ENCODE data around the gene PRADC1. TPM values are rescaled to one million over a fixed set of nuclear protein-coding genes. Genes with fewer than 3 reads are reported as not detected.

Gene PRADC1
- total RNA-seq, 1 experiment from 2014 or later = 12.9 TPM

DNA sequence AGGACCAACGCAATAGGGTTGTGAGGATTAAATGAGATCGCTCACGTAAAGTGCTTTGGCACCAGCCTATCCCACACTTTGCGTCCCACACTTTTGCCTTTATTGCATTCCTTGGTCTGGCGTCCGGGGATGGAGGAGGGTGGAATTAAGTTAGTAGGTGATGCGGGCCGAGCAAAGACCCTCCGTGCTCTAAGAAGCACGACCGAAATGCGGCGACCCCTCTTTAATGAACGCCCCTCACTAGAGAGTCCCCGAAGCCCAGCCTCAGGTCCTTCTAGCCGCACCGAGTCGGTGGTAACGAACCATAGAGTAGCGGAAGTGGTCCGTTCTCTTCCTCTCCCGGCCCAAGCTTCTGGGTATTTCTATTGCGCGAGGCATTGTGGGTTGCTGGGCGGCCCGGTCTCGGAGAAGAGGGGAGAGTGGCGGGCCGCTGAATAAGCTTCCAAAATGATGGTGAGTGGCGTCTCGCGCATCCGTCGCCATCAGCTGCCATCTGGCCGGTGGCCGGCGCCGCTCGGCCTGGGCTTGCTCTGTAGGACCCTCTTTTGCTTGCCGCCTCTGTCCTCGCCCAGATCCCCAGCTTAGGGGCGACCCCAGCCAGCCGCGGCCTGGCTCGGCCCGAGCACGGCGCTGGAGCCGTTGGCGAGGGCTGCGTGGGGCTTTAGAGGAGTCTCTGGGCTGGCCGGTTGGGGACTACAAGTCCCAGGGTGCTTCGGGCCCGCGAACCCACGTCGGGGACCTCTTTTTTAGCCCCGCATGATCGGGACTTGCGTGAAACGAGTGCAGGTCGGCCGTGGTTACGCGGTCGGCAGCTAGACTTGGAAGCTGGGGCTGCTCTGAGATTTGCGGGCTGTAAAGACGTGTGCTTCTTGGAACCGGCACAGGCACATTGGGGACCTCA lies 1.1 kb upstream of the PRADC1 start, which contains the start of gene CCT7 (continued):
- TF ChIP-seq, protein P1, sequence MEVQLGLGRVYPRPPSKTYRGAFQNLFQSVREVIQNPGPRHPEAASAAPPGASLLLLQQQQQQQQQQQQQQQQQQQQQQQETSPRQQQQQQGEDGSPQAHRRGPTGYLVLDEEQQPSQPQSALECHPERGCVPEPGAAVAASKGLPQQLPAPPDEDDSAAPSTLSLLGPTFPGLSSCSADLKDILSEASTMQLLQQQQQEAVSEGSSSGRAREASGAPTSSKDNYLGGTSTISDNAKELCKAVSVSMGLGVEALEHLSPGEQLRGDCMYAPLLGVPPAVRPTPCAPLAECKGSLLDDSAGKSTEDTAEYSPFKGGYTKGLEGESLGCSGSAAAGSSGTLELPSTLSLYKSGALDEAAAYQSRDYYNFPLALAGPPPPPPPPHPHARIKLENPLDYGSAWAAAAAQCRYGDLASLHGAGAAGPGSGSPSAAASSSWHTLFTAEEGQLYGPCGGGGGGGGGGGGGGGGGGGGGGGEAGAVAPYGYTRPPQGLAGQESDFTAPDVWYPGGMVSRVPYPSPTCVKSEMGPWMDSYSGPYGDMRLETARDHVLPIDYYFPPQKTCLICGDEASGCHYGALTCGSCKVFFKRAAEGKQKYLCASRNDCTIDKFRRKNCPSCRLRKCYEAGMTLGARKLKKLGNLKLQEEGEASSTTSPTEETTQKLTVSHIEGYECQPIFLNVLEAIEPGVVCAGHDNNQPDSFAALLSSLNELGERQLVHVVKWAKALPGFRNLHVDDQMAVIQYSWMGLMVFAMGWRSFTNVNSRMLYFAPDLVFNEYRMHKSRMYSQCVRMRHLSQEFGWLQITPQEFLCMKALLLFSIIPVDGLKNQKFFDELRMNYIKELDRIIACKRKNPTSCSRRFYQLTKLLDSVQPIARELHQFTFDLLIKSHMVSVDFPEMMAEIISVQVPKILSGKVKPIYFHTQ (CRISPR knock-in tag; IDR thresholded peaks at IDR 0.05) = 0 out of 2 replicates have a peak, but pooled peaks have one; percentile 28
- TF ChIP-seq FOXJ3 (CRISPR knock-in tag; IDR thresholded peaks at IDR 0.05; ENCODE audit: borderline replicate concordance) (no peak), FOXK1 (CRISPR knock-in tag; IDR thresholded peaks at IDR 0.05) (peak; percentile 76; the same call in 1 of the 2 replicates), CBFB (CRISPR knock-in tag; IDR thresholded peaks at IDR 0.05; ENCODE audit: low read depth) (0 out of 2 replicates have a peak, but pooled peaks have one; percentile 74), KAT7 (CRISPR knock-in tag; IDR thresholded peaks at IDR 0.05; ENCODE audit: borderline replicate concordance) (peak; percentile 40), GABPB1 (CRISPR knock-in tag; IDR thresholded peaks at IDR 0.05) (peak; percentile 93), NFE2L1 (CRISPR knock-in tag; IDR thresholded peaks at IDR 0.05) (no peak), NFATC4 (CRISPR knock-in tag; IDR thresholded peaks at IDR 0.05) (peak; percentile 10; the same call in 1 of the 2 replicates), SP1 (CRISPR knock-in tag; conservative IDR thresholded peaks at IDR 0.05) (peak; percentile 54; the same call in 1 of the 2 replicates), NFYB (CRISPR knock-in tag; conservative IDR thresholded peaks at IDR 0.05; ENCODE audit: low read depth) (no peak), RELA (CRISPR knock-in tag; IDR thresholded peaks at IDR 0.05; ENCODE audit: borderline replicate concordance) (no peak), MYBL2 (CRISPR knock-in tag; IDR thresholded peaks at IDR 0.05) (peak; percentile 62; the same call in 1 of the 2 replicates), RORB (CRISPR knock-in tag; IDR thresholded peaks at IDR 0.05) (no peak), JUN (CRISPR knock-in tag; IDR thresholded peaks at IDR 0.05) (no peak)
- TF ChIP-seq, protein P2, sequence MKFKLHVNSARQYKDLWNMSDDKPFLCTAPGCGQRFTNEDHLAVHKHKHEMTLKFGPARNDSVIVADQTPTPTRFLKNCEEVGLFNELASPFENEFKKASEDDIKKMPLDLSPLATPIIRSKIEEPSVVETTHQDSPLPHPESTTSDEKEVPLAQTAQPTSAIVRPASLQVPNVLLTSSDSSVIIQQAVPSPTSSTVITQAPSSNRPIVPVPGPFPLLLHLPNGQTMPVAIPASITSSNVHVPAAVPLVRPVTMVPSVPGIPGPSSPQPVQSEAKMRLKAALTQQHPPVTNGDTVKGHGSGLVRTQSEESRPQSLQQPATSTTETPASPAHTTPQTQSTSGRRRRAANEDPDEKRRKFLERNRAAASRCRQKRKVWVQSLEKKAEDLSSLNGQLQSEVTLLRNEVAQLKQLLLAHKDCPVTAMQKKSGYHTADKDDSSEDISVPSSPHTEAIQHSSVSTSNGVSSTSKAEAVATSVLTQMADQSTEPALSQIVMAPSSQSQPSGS (CRISPR knock-in tag; IDR thresholded peaks at IDR 0.05; ENCODE audit: borderline replicate concordance, low read depth) = no peak
- TF ChIP-seq, protein P3, sequence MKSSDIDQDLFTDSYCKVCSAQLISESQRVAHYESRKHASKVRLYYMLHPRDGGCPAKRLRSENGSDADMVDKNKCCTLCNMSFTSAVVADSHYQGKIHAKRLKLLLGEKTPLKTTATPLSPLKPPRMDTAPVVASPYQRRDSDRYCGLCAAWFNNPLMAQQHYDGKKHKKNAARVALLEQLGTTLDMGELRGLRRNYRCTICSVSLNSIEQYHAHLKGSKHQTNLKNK (CRISPR knock-in tag; IDR thresholded peaks at IDR 0.05) = 0 out of 2 replicates have a peak, but pooled peaks have one; percentile 19
- TF ChIP-seq, protein P4, sequence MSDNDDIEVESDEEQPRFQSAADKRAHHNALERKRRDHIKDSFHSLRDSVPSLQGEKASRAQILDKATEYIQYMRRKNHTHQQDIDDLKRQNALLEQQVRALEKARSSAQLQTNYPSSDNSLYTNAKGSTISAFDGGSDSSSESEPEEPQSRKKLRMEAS (CRISPR knock-in tag; IDR thresholded peaks at IDR 0.05) = peak; percentile 82; the same call in 1 of the 2 replicates
- TF ChIP-seq, protein P5, sequence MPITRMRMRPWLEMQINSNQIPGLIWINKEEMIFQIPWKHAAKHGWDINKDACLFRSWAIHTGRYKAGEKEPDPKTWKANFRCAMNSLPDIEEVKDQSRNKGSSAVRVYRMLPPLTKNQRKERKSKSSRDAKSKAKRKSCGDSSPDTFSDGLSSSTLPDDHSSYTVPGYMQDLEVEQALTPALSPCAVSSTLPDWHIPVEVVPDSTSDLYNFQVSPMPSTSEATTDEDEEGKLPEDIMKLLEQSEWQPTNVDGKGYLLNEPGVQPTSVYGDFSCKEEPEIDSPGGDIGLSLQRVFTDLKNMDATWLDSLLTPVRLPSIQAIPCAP (CRISPR knock-in tag; IDR thresholded peaks at IDR 0.05) = 0 out of 2 replicates have a peak, but pooled peaks have one; percentile 31
- TF ChIP-seq, protein P6, sequence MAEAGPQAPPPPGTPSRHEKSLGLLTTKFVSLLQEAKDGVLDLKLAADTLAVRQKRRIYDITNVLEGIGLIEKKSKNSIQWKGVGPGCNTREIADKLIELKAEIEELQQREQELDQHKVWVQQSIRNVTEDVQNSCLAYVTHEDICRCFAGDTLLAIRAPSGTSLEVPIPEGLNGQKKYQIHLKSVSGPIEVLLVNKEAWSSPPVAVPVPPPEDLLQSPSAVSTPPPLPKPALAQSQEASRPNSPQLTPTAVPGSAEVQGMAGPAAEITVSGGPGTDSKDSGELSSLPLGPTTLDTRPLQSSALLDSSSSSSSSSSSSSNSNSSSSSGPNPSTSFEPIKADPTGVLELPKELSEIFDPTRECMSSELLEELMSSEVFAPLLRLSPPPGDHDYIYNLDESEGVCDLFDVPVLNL (CRISPR knock-in tag; IDR thresholded peaks at IDR 0.05; ENCODE audit: borderline replicate concordance, low read depth) = no peak
- TF ChIP-seq, protein P7, sequence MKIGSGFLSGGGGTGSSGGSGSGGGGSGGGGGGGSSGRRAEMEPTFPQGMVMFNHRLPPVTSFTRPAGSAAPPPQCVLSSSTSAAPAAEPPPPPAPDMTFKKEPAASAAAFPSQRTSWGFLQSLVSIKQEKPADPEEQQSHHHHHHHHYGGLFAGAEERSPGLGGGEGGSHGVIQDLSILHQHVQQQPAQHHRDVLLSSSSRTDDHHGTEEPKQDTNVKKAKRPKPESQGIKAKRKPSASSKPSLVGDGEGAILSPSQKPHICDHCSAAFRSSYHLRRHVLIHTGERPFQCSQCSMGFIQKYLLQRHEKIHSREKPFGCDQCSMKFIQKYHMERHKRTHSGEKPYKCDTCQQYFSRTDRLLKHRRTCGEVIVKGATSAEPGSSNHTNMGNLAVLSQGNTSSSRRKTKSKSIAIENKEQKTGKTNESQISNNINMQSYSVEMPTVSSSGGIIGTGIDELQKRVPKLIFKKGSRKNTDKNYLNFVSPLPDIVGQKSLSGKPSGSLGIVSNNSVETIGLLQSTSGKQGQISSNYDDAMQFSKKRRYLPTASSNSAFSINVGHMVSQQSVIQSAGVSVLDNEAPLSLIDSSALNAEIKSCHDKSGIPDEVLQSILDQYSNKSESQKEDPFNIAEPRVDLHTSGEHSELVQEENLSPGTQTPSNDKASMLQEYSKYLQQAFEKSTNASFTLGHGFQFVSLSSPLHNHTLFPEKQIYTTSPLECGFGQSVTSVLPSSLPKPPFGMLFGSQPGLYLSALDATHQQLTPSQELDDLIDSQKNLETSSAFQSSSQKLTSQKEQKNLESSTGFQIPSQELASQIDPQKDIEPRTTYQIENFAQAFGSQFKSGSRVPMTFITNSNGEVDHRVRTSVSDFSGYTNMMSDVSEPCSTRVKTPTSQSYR (CRISPR knock-in tag; IDR thresholded peaks at IDR 0.05) = no peak
- TF ChIP-seq, protein P8, sequence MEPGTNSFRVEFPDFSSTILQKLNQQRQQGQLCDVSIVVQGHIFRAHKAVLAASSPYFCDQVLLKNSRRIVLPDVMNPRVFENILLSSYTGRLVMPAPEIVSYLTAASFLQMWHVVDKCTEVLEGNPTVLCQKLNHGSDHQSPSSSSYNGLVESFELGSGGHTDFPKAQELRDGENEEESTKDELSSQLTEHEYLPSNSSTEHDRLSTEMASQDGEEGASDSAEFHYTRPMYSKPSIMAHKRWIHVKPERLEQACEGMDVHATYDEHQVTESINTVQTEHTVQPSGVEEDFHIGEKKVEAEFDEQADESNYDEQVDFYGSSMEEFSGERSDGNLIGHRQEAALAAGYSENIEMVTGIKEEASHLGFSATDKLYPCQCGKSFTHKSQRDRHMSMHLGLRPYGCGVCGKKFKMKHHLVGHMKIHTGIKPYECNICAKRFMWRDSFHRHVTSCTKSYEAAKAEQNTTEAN (CRISPR knock-in tag; IDR thresholded peaks at IDR 0.05) = peak; percentile 20

Data from WTC11 (cell line).